DOHH2 (cell line): ENCODE data around the gene ZNRF3.

ENCODE experiments used
- H3F3A ChIP-seq: fragments of 200-600 bp; sonication (generic), shearing (Covaris generic); 2 replicates; pipeline ENCODE4 v1.6.0; 2016; ENCODE audit warnings: antibody characterized with exemption, mild to moderate bottlenecking; ENCODE audit not compliant: control insufficient read depth, insufficient read depth
- H3K27ac ChIP-seq: fragments of 200-600 bp; sonication (generic); 2 replicates; pipeline ENCODE4 v1.5.1; 2014; ENCODE audit warnings: low read depth, mild to moderate bottlenecking, low read length, moderate library complexity
- H3K27me3 ChIP-seq: fragments of 200-600 bp; sonication (generic); 2 replicates; pipeline ENCODE4 v1.6.1; 2014; ENCODE audit warnings: mild to moderate bottlenecking, low read length, mixed read lengths; ENCODE audit not compliant: control insufficient read depth
- H3K36me3 ChIP-seq: fragments of 200-600 bp; sonication (generic); 2 replicates; pipeline ENCODE4 v1.6.1; 2014; ENCODE audit warnings: mild to moderate bottlenecking, low read length, moderate library complexity, mixed read lengths; ENCODE audit not compliant: control insufficient read depth
- H3K4me1 ChIP-seq: fragments of 200-600 bp; sonication (generic); 2 replicates; pipeline ENCODE4 v1.6.1; 2014; ENCODE audit warnings: mild to moderate bottlenecking, low read length, mixed read lengths; ENCODE audit not compliant: control insufficient read depth
- H3K4me2 ChIP-seq: fragments of 200-600 bp; sonication (generic); 2 replicates; pipeline ENCODE4 v1.6.0; 2014; ENCODE audit warnings: mild to moderate bottlenecking, low read length, moderate library complexity
- H3K4me3 ChIP-seq: fragments of 200-600 bp; sonication (generic); 2 replicates; pipeline ENCODE4 v1.5.1; 2014; ENCODE audit warnings: mild to moderate bottlenecking, low read length, mixed read lengths
- H3K79me2 ChIP-seq: fragments of 200-600 bp; sonication (generic); 2 replicates; pipeline ENCODE4 v1.6.1; 2014; ENCODE audit warnings: mild to moderate bottlenecking, low read length, mixed read lengths; ENCODE audit not compliant: control insufficient read depth
- H3K9me2 ChIP-seq: fragments of 200-600 bp; sonication (generic); replicated peaks from 2 replicates; pipeline ENCODE4 v1.6.1; 2014; ENCODE audit warnings: mild to moderate bottlenecking, low read length, mixed read lengths; ENCODE audit not compliant: control insufficient read depth
- H3K9me3 ChIP-seq: fragments of 200-600 bp; sonication (generic); 2 replicates; pipeline ENCODE4 v1.6.1; 2014; ENCODE audit warnings: antibody characterized with exemption, low read length, mixed read lengths; ENCODE audit not compliant: control insufficient read depth, insufficient read depth
- H4K20me1 ChIP-seq: fragments of 200-600 bp; sonication (generic); 2 replicates; pipeline ENCODE4 v1.6.0; 2014; ENCODE audit warnings: low read depth, mild to moderate bottlenecking, antibody characterized with exemption, low read length, moderate library complexity; ENCODE audit not compliant: control insufficient read depth, insufficient read depth
- CTCF ChIP-seq: fragments of 200-600 bp; sonication (generic); IDR thresholded peaks from one replicate; pipeline ENCODE4 v1.5.1; 2014; ENCODE audit warnings: antibody characterized with exemption, mild to moderate bottlenecking, low read depth, low read length; ENCODE audit not compliant: poor library complexity, severe bottlenecking
- EZH2phosphoT487 ChIP-seq: fragments of 200-600 bp; sonication (generic); IDR thresholded peaks from 2 replicates; pipeline ENCODE4 v1.6.1; 2017; ENCODE audit warnings: borderline replicate concordance, mild to moderate bottlenecking, antibody characterized with exemption, low read length, moderate library complexity, mixed read lengths

Gene ZNRF3

GRCh38 chr22:28914201-28914600, 30.8 kb downstream of the ZNRF3 start:
- no peaks in the 10 kb centered on the region for H3K79me2 ChIP-seq
- H3K27ac ChIP-seq, result no peak overlapping the region
- TF ChIP-seq CTCF (no peak), EZH2phosphoT487 (no peak)
- H3K9me3 ChIP-seq, result no peaks in the 10 kb centered on the region
- H3K4me3 ChIP-seq, result no peak overlapping the region
- H3K4me2 ChIP-seq, result no peak overlapping the region
- no peaks in the 10 kb centered on the region for H4K20me1 ChIP-seq
- peaks cover 8% of the 10 kb centered on the region; the same call in 1 of the 2 replicates for H3K27me3 ChIP-seq
- no peaks in the 10 kb centered on the region for H3K9me2 ChIP-seq
- H3K36me3 ChIP-seq, result no peaks in the 10 kb centered on the region
- H3F3A ChIP-seq, result no peaks in the 10 kb centered on the region
- no peaks in the 10 kb centered on the region for H3K4me1 ChIP-seq

GRCh38 chr22:28915969-28916368, 32.6 kb downstream of the ZNRF3 start:
- Histone ChIP-seq H3K4me3 (no peak overlapping the region), H3K27me3 (peaks cover 14% of the 10 kb centered on the region), H3K9me2 (no peaks in the 10 kb centered on the region), H3K79me2 (no peaks in the 10 kb centered on the region), H3K36me3 (no peaks in the 10 kb centered on the region), H3F3A (no peaks in the 10 kb centered on the region), H3K27ac (no peak overlapping the region), H4K20me1 (no peaks in the 10 kb centered on the region), H3K4me1 (no peaks in the 10 kb centered on the region), H3K4me2 (no peak overlapping the region), H3K9me3 (no peaks in the 10 kb centered on the region)
- TF ChIP-seq EZH2phosphoT487, result no peak
- no peak for TF ChIP-seq CTCF

- Histone ChIP-seq H3K4me1 (no peaks in the 10 kb centered on the region), H3K4me3 (no peak overlapping the region), H3K9me3 (no peaks in the 10 kb centered on the region), H3K27ac (no peak overlapping the region), H3K79me2 (no peaks in the 10 kb centered on the region), H4K20me1 (no peaks in the 10 kb centered on the region), H3K36me3 (no peaks in the 10 kb centered on the region), H3K9me2 (no peaks in the 10 kb centered on the region), H3K4me2 (no peak overlapping the region), H3K27me3 (peaks cover 32% of the 10 kb centered on the region), H3F3A (no peaks in the 10 kb centered on the region)
- TF ChIP-seq EZH2phosphoT487 (no peak), CTCF (no peak)
These were observed 34.6 kb downstream of the ZNRF3 start for GRCh38 chr22:28917747-28918549.
